CD14-positive monocyte (primary cell): ENCODE results near the gene SYT4. TPM values are rescaled to one million over a fixed set of nuclear protein-coding genes. Genes with fewer than 3 reads are reported as not detected.
A peak's percentile ranks its signal among the peaks of the same experiment; 100 is the strongest.

ENCODE experiments used
- DNase-seq, 3 donors: peaks; one replicate each; pipeline ENCODE4 v3.0.0-alpha.2; 2011 to 2022
- H2AFZ ChIP-seq: 2 replicates; pipeline ENCODE4 v1.6.0; 2012; ENCODE audit warnings: mild to moderate bottlenecking, low read depth, low read length, inconsistent platforms; ENCODE audit not compliant: insufficient read depth, poor library complexity, severe bottlenecking
- H3K27ac ChIP-seq, 2 donors: 1 replicate in 1 of 2; 2 replicates in 1 of 2; pipeline ENCODE4 v1.5.1; 2012 to 2013; ENCODE audit warnings: low read length in 2 of 2, control low read depth in 1 of 2, inconsistent platforms in 1 of 2, low read depth in 1 of 2, mild to moderate bottlenecking in 1 of 2
- H3K27me3 ChIP-seq, 2 donors: one replicate each; pipeline versions ENCODE4 v1.6.0 to v1.6.1; 2011 to 2013; ENCODE audit warnings: low read length in 2 of 2; ENCODE audit not compliant: control insufficient read depth in 2 of 2, insufficient read depth in 2 of 2
- H3K36me3 ChIP-seq, 2 donors: replicated peaks in 1 of 2; 1 replicate in 1 of 2; 2 replicates in 1 of 2; pipeline versions ENCODE4 v1.5.1 to v1.6.1; 2012 to 2013; ENCODE audit warnings: low read length in 2 of 2, control low read depth in 1 of 2, inconsistent platforms in 1 of 2, mild to moderate bottlenecking in 1 of 2; ENCODE audit not compliant: insufficient read depth in 2 of 2, control insufficient read depth in 1 of 2
- H3K4me1 ChIP-seq, 2 donors: 1 replicate in 1 of 2; 2 replicates in 1 of 2; pipeline versions ENCODE4 v1.5.1 to v1.6.1; 2012 to 2013; ENCODE audit warnings: low read length in 2 of 2, control low read depth in 1 of 2, inconsistent platforms in 1 of 2, mild to moderate bottlenecking in 1 of 2, moderate library complexity in 1 of 2; ENCODE audit not compliant: insufficient read depth in 2 of 2, control insufficient read depth in 1 of 2
- H3K4me2 ChIP-seq: replicated peaks from 2 replicates; pipeline ENCODE3; 2012; ENCODE audit warnings: low read length, moderate library complexity, mild to moderate bottlenecking; ENCODE audit not compliant: poor library complexity, severe bottlenecking; ENCODE audit errors: extremely low read depth
- H3K4me3 ChIP-seq, 3 experiments: fragments of 200-600 bp in 1 of 3; sonication (generic) in 1 of 3; replicated peaks in 1 of 3; 1 replicate in 2 of 3; 2 replicates in 1 of 3; pipeline ENCODE4 v1.5.1; 2011 to 2013; ENCODE audit warnings: low read length in 3 of 3, mild to moderate bottlenecking in 3 of 3, control low read depth in 2 of 3, low read depth in 2 of 3, inconsistent platforms in 1 of 3, moderate library complexity in 1 of 3
- H3K79me2 ChIP-seq: 2 replicates; pipeline ENCODE4 v1.6.0; 2012; ENCODE audit warnings: mild to moderate bottlenecking, control low read depth, inconsistent platforms, low read length, moderate library complexity; ENCODE audit not compliant: insufficient read depth
- H3K9ac ChIP-seq: 2 replicates; pipeline ENCODE4 v1.6.0; 2017; ENCODE audit warnings: low read length, mild to moderate bottlenecking; ENCODE audit not compliant: insufficient read depth, poor library complexity, severe bottlenecking
- H3K9me3 ChIP-seq, 2 donors: replicated peaks in 1 of 2; 1 replicate in 1 of 2; 2 replicates in 1 of 2; pipeline versions ENCODE4 v1.5.1 to v1.6.1; 2012 to 2013; ENCODE audit warnings: low read length in 2 of 2, control low read depth in 1 of 2; ENCODE audit not compliant: control insufficient read depth in 1 of 2, insufficient read depth in 1 of 2
- H4K20me1 ChIP-seq: 2 replicates; pipeline ENCODE4 v1.6.0; 2012; ENCODE audit warnings: mild to moderate bottlenecking, low read length, control low read depth, moderate library complexity; ENCODE audit not compliant: insufficient read depth
- H3K27ac Mint-ChIP-seq, 7 donors: one replicate each; pipeline ENCODE4 v1.8.0; 2020; ENCODE audit warnings: mild to moderate bottlenecking in 7 of 7, mixed read lengths in 7 of 7, moderate library complexity in 6 of 7, inconsistent platforms in 2 of 7
- H3K27me3 Mint-ChIP-seq, 3 donors: one replicate each; pipeline ENCODE4 v1.8.0; 2021 to 2022; ENCODE audit warnings: low read depth in 3 of 3, mild to moderate bottlenecking in 3 of 3, mixed read lengths in 3 of 3, moderate library complexity in 3 of 3, inconsistent platforms in 1 of 3
- H3K36me3 Mint-ChIP-seq, 2 donors: one replicate each; pipeline ENCODE4 v1.8.0; 2020; ENCODE audit warnings: mixed read lengths in 2 of 2, inconsistent platforms in 1 of 2, mild to moderate bottlenecking in 1 of 2
- H3K4me1 Mint-ChIP-seq: one replicate; pipeline ENCODE4 v1.8.0; 2020; ENCODE audit warnings: mild to moderate bottlenecking, mixed read lengths
- H3K4me3 Mint-ChIP-seq, 2 donors: one replicate each; pipeline ENCODE4 v1.8.0; 2020; ENCODE audit warnings: mild to moderate bottlenecking in 2 of 2, mixed read lengths in 2 of 2, moderate library complexity in 1 of 2
- H3K9me3 Mint-ChIP-seq, 7 donors: one replicate each; pipeline ENCODE4 v1.8.0; 2020 to 2022; ENCODE audit warnings: mixed read lengths in 7 of 7, mild to moderate bottlenecking in 6 of 7, moderate library complexity in 6 of 7, inconsistent platforms in 2 of 7
- CTCF ChIP-seq: fragments of 200-600 bp; IDR thresholded peaks from one replicate; pipeline ENCODE4 v1.8.0; 2022; ENCODE audit warnings: antibody characterized with exemption, mild to moderate bottlenecking
- WGBS: methylation state at CpG from one replicate; pipeline ENCODE4 v1.1.5; 2013; ENCODE audit warnings: missing lambda C conversion rate; ENCODE audit not compliant: insufficient coverage; 5-methylcytosine and 5-hydroxymethylcytosine counted together
- intact Hi-C, 2 donors: fragments of 100-400 bp; cut with micrococcal nuclease; formaldehyde crosslinking; loops; one replicate each; pipeline versions ENCODE4 v1.15.0 to v1.15.1; 2023
- polyA plus RNA-seq, 3 donors: library from polyadenylated mRNA; depleted of rRNA in 1 of 3; unstranded in 2 of 3; stranded (reverse) in 1 of 3; fragments of 300-500 nt in 2 of 3; fragments of >200 nt in 1 of 3; fragmentation: Illumina TruSeq in 2 of 3; gene quantifications; 1 replicate in 2 of 3; 2 replicates in 1 of 3; pipeline ENCODE4 v1.2.3, GENCODE V29; 2012 to 2021

Gene SYT4
- polyA plus RNA-seq, 3 donors: not detected

GRCh38 chr18:43271593-43272432 is 5.5 kb downstream of the SYT4 start:
- no peak overlapping the region for H2AFZ ChIP-seq
- no CpG with 5 or more reads among the region's 6 CpGs for WGBS
- H4K20me1 ChIP-seq: no peaks in the 10 kb centered on the region
- H3K27me3 Mint-ChIP-seq: peaks cover 0 to 3% (median 2%) of the 10 kb centered on the region in 3 donors
- no peaks in the 10 kb centered on the region for H3K4me1 Mint-ChIP-seq
- no peak overlapping the region for H3K9ac ChIP-seq
- H3K4me2 ChIP-seq: no peak overlapping the region
- H3K4me1 ChIP-seq: no peaks in the 10 kb centered on the region
- no peaks in the 10 kb centered on the region for H3K36me3 ChIP-seq
- H3K27ac Mint-ChIP-seq: no peak overlapping the region
- H3K9me3 ChIP-seq: no peaks in the 10 kb centered on the region
- no peaks in the 10 kb centered on the region for H3K36me3 Mint-ChIP-seq
- DNase-seq: peak; percentile 4 to 13 (median 6)
- TF ChIP-seq CTCF: peak; percentile 85
- H3K27ac ChIP-seq: no peak overlapping the region
- H3K4me3 Mint-ChIP-seq: no peak overlapping the region
- peaks cover 0 to 4% of the 10 kb centered on the region in 2 donors for H3K27me3 ChIP-seq
- intact Hi-C loops: loop anchor here (10.0 kb wide), 2 partner anchors 977 to 1157 kb away; no protein-coding TSS in a partner anchor
- H3K9me3 Mint-ChIP-seq: no peaks in the 10 kb centered on the region
- no peak overlapping the region for H3K4me3 ChIP-seq
- no peaks in the 10 kb centered on the region for H3K79me2 ChIP-seq

- no peak for DNase-seq
- 80% methylated on average over 1 of the region's 1 CpG for WGBS
- Histone ChIP-seq H3K9ac (no peak overlapping the region), H2AFZ (no peak overlapping the region), H3K79me2 (no peaks in the 10 kb centered on the region), H3K4me1 (no peaks in the 10 kb centered on the region), H3K27ac (no peak overlapping the region), H3K9me3 (no peaks in the 10 kb centered on the region), H3K27me3 (no peaks in the 10 kb centered on the region), H3K4me2 (no peak overlapping the region), H4K20me1 (no peaks in the 10 kb centered on the region), H3K4me3 (no peak overlapping the region), H3K36me3 (no peaks in the 10 kb centered on the region)
- intact Hi-C loops: no loop called here
- H3K27ac Mint-ChIP-seq: no peak overlapping the region
- H3K9me3 Mint-ChIP-seq: no peaks in the 10 kb centered on the region
- peaks cover 0 to 2% (median 0%) of the 10 kb centered on the region in 3 donors for H3K27me3 Mint-ChIP-seq
- H3K36me3 Mint-ChIP-seq: no peaks in the 10 kb centered on the region
- no peak overlapping the region for H3K4me3 Mint-ChIP-seq
- TF ChIP-seq CTCF: no peak
- no peaks in the 10 kb centered on the region for H3K4me1 Mint-ChIP-seq
Measured at GRCh38 chr18:43267818-43268217, 9.5 kb downstream of the SYT4 start.
